ENCODE data around the gene TRIM22.
"Not testable (repeated sequence)": the region's sequence is repeated elsewhere in the genome, so short reads cannot be mapped to it uniquely, and the experiment has no call there.

The TRIM22 gene

DNA sequence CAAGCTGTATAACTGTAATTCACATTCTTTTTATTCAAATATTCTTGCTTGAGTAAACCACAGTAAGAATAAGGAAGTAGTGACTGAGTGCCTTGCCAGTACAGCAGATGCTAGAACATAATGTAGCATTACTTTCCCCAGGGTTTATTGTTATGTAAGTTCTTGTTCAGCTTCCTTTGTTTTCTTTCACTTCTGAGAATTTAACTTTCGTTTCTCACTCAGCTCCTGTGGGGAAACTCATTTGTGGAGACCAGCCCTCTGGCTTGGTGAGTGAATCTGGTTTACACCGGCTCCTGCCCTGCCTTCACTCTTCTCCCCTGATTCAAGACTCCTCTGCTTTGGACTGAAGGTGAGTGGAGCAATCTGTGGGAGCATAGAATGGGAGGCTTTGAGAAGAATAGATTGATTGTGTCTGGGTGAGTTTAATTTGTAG, at the start of gene TRIM22:
TSS of gene TRIM22 (plus strand) at position 240 of the 433 bp plus-strand sequence. CDS start 6,443 bp downstream, outside the sequence.
- DNase-seq (ENCODE audit: low spot score) = peak; percentile 64

DNA sequence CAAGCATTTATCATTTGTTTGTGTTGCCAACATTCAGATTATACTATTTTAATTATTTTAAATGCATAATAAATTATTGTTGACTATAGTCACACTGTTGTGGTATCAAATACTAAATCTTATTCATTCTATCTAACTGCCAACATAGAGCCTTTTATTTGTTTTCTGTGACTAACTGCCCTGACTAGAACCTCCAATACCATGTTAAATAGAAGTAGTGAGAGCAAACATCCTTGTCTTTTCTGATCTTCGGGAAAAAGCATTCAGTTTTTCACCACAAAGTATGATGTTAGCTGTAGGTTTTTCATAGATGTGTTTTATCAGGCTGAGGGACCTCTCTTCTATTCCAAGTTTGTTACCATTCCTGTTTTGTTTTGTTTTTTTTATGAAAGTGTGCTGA, 49.6 kb upstream of the TRIM22 start:
- no peak for DNase-seq (ENCODE audit: low spot score)

- no peak for DNase-seq (ENCODE audit: low spot score)
Measured at GRCh38 chr11:5643585-5643984, 46.0 kb upstream of the TRIM22 start.

GRCh38 chr11:5646139-5646538, 43.5 kb upstream of the TRIM22 start:
- no peak for DNase-seq (ENCODE audit: low spot score)

DNA sequence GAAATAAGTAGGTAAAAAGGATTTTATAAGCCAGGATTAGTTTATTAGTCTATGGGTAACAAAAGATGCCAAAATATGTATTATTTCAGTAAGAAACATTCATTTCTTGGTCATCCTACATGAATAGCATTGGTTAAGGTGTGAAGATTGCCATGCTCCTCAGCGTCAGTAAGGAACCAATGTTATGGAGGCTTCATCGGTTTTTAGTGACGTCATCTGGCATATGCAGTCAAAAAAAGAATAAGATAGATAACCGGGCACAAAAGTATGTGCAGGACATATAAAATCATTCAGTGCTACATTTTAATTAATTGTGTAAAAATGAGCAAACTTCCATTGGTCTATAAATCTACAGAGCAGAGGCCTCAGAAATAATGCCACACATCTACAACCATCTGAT, 34.1 kb upstream of the TRIM22 start:
- no peak for DNase-seq (ENCODE audit: low spot score)

DNA sequence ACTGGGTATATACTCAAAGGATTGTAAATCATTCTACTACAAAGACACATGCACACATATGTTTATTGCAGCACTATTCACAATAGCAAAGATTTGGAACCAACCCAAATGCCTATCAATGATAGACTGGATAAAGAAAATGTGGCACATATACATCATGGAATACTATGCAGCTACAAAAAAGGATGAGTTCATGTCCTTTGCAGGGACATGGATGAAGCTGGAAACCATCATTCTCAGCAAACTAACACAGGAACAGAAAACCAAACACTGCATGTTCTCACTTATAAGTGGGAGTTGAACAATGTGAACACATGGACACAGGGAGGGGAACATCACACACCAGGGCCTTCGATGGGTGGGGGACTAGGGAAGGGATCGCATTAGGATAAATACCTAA, 32.6 kb upstream of the TRIM22 start:
- DNase-seq (ENCODE audit: low spot score) = not testable (repeated sequence)

GRCh38 chr11:5658318-5658717, 31.3 kb upstream of the TRIM22 start:
- no peak for DNase-seq (ENCODE audit: low spot score)

GRCh38 chr11:5663511-5663910, 26.1 kb upstream of the TRIM22 start:
- no peak for DNase-seq (ENCODE audit: low spot score)

GRCh38 chr11:5665051-5665570, 24.5 kb upstream of the TRIM22 start:
- no peak for DNase-seq (ENCODE audit: low spot score)

DNA sequence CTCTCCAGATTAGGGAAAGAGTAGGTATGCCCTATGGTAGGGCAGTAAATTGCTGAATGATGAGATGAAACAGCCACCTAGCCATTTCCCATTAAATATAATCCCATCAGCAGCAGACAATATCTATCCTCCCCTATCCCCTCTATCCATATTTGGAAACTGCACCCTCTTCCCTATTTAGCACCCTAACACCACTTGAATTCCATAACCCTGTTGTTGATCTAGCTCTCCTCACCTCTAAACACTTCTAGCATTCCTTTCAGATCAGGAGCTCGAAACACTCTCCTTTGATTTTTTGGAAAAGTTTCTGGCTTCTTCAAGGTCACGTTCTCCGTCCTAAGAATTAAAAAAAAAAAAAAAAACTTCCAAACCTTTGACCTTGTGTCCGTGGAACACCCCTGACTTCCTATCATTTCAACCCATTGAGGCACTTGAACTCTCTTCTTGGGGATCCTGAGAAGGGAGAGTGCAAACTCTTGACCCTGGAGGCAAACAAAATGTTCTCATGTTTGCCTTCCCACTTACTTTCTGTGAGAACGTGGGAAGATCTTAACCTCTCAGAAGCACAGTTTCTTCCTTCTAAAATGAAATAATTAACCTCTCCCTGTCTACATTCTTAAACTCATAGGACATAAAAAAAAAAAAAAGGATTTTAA, 23.7 kb upstream of the TRIM22 start:
- no peak for DNase-seq (ENCODE audit: low spot score)

DNA sequence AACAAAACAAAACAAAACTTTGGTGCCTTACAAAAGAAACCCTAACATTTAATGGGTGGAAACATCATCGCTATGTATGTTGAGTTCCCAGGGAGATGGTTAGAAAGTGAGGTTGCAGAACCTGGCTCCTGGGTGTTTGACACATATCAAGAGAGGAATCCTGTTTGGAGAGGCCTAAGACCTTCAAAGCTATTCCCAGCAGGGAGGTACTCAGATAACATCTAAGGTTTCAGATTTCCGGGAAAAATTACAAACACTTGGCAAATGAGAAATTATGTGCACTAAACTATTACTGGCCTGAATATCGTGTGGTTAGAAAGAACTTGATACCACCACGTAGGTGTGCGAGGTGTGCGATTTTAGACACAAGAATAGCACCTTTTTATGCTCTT, 23.2 kb upstream of the TRIM22 start:
- DNase-seq (ENCODE audit: low spot score) = no peak

GRCh38 chr11:5671831-5672230, 17.8 kb upstream of the TRIM22 start:
- DNase-seq (ENCODE audit: low spot score) = no peak

DNA sequence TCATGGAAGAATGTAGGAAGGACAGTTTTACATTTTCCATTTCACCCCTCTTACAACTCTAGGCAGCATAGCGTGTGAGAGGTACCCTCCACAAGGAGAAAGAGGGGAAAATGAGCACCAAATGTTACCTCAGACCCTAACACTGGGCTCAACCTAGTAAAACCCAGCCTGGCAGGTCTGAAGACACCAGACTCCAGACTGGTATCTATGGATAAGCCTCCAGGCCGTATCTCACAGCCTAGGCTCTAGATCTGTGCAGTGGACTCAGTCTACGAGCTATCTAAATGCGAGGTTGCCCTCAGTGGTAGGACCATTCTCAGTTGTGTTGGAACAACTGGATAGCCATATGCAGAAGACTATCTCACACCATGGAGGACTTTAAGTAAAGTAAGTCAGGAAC, 15.2 kb upstream of the TRIM22 start:
- DNase-seq (ENCODE audit: low spot score) = no peak

DNA sequence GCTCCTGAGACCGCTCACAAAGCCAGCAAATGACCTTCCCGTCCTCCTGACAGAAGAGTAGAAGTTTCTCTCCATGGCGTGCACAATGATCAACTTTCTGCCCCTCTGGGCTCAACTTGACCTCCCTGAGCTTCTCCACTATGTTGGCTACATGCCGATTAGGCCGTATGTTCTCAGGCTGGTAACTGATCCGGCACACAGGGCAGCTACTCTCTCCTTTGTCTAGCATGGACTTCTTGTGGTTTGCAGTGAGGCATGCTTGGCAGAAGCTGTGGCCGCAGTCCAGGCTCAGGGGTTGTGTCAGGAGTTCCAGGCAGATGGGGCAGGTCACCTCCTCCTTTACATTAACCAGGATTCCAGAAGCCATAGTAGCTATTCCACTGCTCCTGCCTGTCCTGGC, 9.8 kb upstream of the TRIM22 start:
- no peak for DNase-seq (ENCODE audit: low spot score)

DNA sequence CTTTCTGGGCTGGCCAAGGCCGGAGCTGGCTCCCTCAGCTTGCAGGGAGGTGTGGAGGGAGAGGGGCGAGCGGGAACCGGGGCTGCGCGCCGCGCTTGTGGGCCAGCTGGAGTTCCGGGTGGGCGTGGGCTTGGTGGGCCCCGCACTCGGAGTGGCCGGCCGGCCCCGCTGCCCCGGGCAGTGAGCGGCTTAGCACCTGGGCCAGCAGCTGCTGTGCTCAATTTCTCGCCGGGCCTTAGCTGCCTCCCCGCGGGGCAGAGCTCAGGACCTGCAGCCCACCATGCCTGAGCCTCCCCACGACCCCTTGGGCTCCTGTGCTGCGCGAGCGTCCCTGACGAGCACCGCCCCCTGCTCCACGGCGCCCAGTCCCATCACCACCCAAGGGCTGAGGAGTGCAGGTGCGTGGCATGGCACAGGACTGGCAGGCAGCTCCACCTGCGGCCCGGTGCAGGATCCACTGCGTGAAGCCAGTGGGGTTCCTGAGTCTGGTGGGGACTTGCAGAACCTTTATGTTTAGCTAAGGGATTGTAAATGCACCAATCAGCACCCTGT, 6.6 kb upstream of the TRIM22 start:
- not testable (repeated sequence) for DNase-seq (ENCODE audit: low spot score)

GRCh38 chr11:5683620-5684019, 6.0 kb upstream of the TRIM22 start:
- DNase-seq (ENCODE audit: low spot score) = not testable (repeated sequence)

GRCh38 chr11:5684036-5684645, 5.4 kb upstream of the TRIM22 start:
- DNase-seq (ENCODE audit: low spot score) = no peak

GRCh38 chr11:5684646-5685362, 4.8 kb upstream of the TRIM22 start, which contains the start of gene TRIM5:
TSS of gene TRIM5 (minus strand) at chr11:5685074. CDS start at chr11:5680177, 4,897 bp downstream.
- peak; percentile 84 for DNase-seq (ENCODE audit: low spot score)

- no peak for DNase-seq (ENCODE audit: low spot score)
Measured at GRCh38 chr11:5686426-5686825, 3.2 kb upstream of the TRIM22 start.

GRCh38 chr11:5688482-5688881, 1.1 kb upstream of the TRIM22 start:
- no peak for DNase-seq (ENCODE audit: low spot score)

DNA sequence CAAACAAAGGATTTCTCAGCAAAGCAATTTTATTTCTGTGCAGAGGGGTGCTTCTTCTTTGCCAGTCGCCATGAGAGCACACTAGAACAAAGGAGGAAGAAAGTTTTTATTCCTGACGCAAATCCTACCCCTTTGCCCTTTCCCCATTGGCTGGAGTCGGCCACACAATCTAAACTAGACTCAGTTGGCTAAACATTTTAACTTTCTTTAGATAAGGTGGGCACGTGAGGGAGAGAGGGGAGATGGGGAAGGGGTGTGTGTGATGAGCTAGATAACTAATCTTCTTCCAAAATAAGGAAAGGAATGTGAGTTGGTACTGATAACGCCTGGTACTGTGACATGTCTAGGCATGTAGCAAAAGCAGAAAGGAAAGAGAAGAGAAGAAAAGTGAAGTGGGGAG, 626 bp downstream of the TRIM22 start:
- DNase-seq (ENCODE audit: low spot score) = peak; percentile 25

GRCh38 chr11:5690736-5691135, 1.1 kb downstream of the TRIM22 start:
- no peak for DNase-seq (ENCODE audit: low spot score)
